ENCODE data around the gene PABPC4L.

The PABPC4L gene

GRCh38 chr4:134160211-134160610, 41.4 kb downstream of the PABPC4L start:
- TF ChIP-seq EZH2 (optimal IDR thresholded peaks at IDR 0.05; ENCODE audit: low read depth, low read length), result no peak
- no peak for TF ChIP-seq EZH2phosphoT487 (IDR thresholded peaks at IDR 0.05; ENCODE audit: low read length)
- TF ChIP-seq CTCF (IDR thresholded peaks at IDR 0.05; ENCODE audit: low read length), result no peak
- H4K20me1 ChIP-seq (ENCODE audit: insufficient read depth, low read length), result no peaks in the 10 kb centered on the region
- H3K79me2 ChIP-seq (ENCODE audit: low read length), result no peaks in the 10 kb centered on the region
- H3K4me3 ChIP-seq (ENCODE audit: low read length), result no peak overlapping the region
- no peak overlapping the region for H3K9ac ChIP-seq (ENCODE audit: low read length)
- H3K36me3 ChIP-seq (replicated peaks; ENCODE audit: insufficient read depth, low read length), result no peaks in the 10 kb centered on the region
- no peaks in the 10 kb centered on the region for H3K9me2 ChIP-seq (replicated peaks; ENCODE audit: insufficient read depth, low read length)
- H3K27ac ChIP-seq (ENCODE audit: low read length), result no peak overlapping the region
- no peaks in the 10 kb centered on the region for H3K9me3 ChIP-seq (replicated peaks; ENCODE audit: insufficient read depth, low read length)
- no peak overlapping the region for H2AFZ ChIP-seq (ENCODE audit: low read length)
- H3K4me1 ChIP-seq (ENCODE audit: low read length), result no peaks in the 10 kb centered on the region
- DNase-seq, result no peak
- no peaks in the 10 kb centered on the region for H3K27me3 ChIP-seq (replicated peaks; ENCODE audit: insufficient read depth, low read length)
- no peak overlapping the region for H3K4me2 ChIP-seq (ENCODE audit: low read depth, low read length)
- no peaks in the 10 kb centered on the region for H3F3A ChIP-seq (ENCODE audit: insufficient read depth, low read length)

GRCh38 chr4:134154097-134154496, 47.5 kb downstream of the PABPC4L start:
- Histone ChIP-seq H3K36me3 (replicated peaks; ENCODE audit: insufficient read depth, low read length) (no peaks in the 10 kb centered on the region), H3K4me2 (ENCODE audit: low read depth, low read length) (no peak overlapping the region), H3K9me2 (replicated peaks; ENCODE audit: insufficient read depth, low read length) (no peaks in the 10 kb centered on the region), H3K27ac (ENCODE audit: low read length) (no peak overlapping the region), H3K4me1 (ENCODE audit: low read length) (no peaks in the 10 kb centered on the region), H3K79me2 (ENCODE audit: low read length) (no peaks in the 10 kb centered on the region), H2AFZ (ENCODE audit: low read length) (no peak overlapping the region), H3K9ac (ENCODE audit: low read length) (no peak overlapping the region), H4K20me1 (ENCODE audit: insufficient read depth, low read length) (no peaks in the 10 kb centered on the region), H3F3A (ENCODE audit: insufficient read depth, low read length) (no peaks in the 10 kb centered on the region), H3K9me3 (replicated peaks; ENCODE audit: insufficient read depth, low read length) (no peaks in the 10 kb centered on the region), H3K27me3 (replicated peaks; ENCODE audit: insufficient read depth, low read length) (no peaks in the 10 kb centered on the region), H3K4me3 (ENCODE audit: low read length) (no peak overlapping the region)
- no peak for DNase-seq
- TF ChIP-seq EZH2phosphoT487 (IDR thresholded peaks at IDR 0.05; ENCODE audit: low read length), result no peak
- TF ChIP-seq CTCF (IDR thresholded peaks at IDR 0.05; ENCODE audit: low read length), result no peak
- no peak for TF ChIP-seq EZH2 (optimal IDR thresholded peaks at IDR 0.05; ENCODE audit: low read depth, low read length)

- H3K4me3 ChIP-seq (ENCODE audit: low read length), result no peak overlapping the region
- no peak overlapping the region for H3K9ac ChIP-seq (ENCODE audit: low read length)
- TF ChIP-seq CTCF (IDR thresholded peaks at IDR 0.05; ENCODE audit: low read length) (no peak), EZH2 (optimal IDR thresholded peaks at IDR 0.05; ENCODE audit: low read depth, low read length) (no peak), EZH2phosphoT487 (IDR thresholded peaks at IDR 0.05; ENCODE audit: low read length) (no peak)
- H3K27ac ChIP-seq (ENCODE audit: low read length), result no peak overlapping the region
- no peaks in the 10 kb centered on the region for H3K9me3 ChIP-seq (replicated peaks; ENCODE audit: insufficient read depth, low read length)
- no peak overlapping the region for H2AFZ ChIP-seq (ENCODE audit: low read length)
- H4K20me1 ChIP-seq (ENCODE audit: insufficient read depth, low read length), result no peaks in the 10 kb centered on the region
- H3K4me2 ChIP-seq (ENCODE audit: low read depth, low read length), result no peak overlapping the region
- DNase-seq, result no peak
- H3K36me3 ChIP-seq (replicated peaks; ENCODE audit: insufficient read depth, low read length), result no peaks in the 10 kb centered on the region
- H3F3A ChIP-seq (ENCODE audit: insufficient read depth, low read length), result no peaks in the 10 kb centered on the region
- H3K4me1 ChIP-seq (ENCODE audit: low read length), result no peaks in the 10 kb centered on the region
- H3K27me3 ChIP-seq (replicated peaks; ENCODE audit: insufficient read depth, low read length), result no peaks in the 10 kb centered on the region
- no peaks in the 10 kb centered on the region for H3K9me2 ChIP-seq (replicated peaks; ENCODE audit: insufficient read depth, low read length)
- no peaks in the 10 kb centered on the region for H3K79me2 ChIP-seq (ENCODE audit: low read length)
Observed at GRCh38 chr4:134147941-134148340, 53.6 kb downstream of the PABPC4L start.
